GM19452 (cell line): ENCODE results near the gene PNMA6E.
"Not testable (repeated sequence)": the region's sequence is repeated elsewhere in the genome, so short reads cannot be mapped to it uniquely, and the experiment has no call there.

Experiments
- ATAC-seq: cut with Tn5 transposase; IDR thresholded peaks from one replicate; pipeline ENCODE4 v1.9.1; 2021; ENCODE audit not compliant: unreplicated experiment

The PNMA6E gene

GRCh38 chrX:153386097-153386496 is 15.1 kb downstream of the PNMA6E start:
- no peak for ATAC-seq

DNA sequence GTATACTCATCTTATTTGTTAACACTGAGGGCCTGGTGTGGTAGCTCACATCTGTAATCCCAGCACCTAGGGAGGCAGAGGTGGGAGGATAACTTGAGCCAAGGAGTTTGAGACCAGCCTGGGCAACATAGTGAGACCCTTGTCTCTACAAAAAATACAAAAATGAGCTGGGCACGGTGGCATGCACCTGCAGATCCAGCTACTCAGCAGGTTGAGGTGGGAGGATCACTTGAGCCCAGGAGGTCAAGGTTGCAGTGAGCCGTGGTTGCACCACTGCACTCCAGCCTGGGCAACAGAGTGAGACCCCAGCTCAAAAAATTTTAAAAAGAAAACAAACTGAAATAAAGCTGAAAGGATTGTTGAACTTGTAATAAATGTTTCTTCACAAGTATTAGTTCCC is 16.2 kb downstream of the PNMA6E start:
- ATAC-seq = not testable (repeated sequence)

GRCh38 chrX:153384390-153384789 is 16.8 kb downstream of the PNMA6E start:
- ATAC-seq = no peak

GRCh38 chrX:153382563-153383482 is 18.3 kb downstream of the PNMA6E start:
- no peak for ATAC-seq

DNA sequence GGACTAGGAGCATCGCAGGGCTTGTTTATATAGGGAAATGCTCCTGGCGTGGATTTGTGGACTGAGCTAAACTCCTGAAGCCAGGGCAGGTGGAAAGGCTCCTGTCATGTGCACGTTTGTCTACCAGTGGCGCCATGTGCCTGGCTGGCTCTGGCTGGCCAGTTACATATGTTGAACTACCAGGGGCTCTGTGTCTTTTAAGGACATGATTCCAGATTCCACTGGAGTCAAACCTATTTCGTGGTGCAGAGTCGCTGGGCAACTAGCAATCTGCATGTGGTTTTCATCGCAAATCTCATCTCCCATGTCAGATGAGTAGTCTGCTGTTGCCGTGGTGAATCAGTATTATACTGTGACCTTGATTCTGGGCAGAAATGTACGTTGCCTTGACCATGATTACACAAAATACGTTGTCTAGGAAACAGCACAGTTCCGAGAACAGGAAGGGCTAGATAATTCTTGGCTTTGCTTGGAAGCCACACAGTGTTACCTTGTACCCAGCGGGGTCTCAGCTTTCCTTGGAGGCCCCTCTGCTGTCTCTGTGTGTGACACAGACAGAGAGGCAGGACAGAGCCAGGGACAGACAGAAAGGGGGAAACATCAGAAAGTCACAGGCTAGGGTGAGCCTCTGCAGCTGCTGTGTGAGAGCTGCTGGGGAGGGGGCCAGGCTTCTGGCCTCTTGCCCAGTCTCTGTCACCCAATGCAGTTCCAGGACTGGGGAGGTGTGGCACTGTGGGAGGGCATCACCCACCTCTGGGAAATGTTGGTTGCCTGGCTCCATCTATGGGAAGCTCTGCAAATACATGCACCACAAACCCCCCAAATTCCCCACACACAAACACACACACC is 19.2 kb downstream of the PNMA6E start:
- ATAC-seq = no peak

GRCh38 chrX:153380691-153381090 is 20.5 kb downstream of the PNMA6E start:
- no peak for ATAC-seq

DNA sequence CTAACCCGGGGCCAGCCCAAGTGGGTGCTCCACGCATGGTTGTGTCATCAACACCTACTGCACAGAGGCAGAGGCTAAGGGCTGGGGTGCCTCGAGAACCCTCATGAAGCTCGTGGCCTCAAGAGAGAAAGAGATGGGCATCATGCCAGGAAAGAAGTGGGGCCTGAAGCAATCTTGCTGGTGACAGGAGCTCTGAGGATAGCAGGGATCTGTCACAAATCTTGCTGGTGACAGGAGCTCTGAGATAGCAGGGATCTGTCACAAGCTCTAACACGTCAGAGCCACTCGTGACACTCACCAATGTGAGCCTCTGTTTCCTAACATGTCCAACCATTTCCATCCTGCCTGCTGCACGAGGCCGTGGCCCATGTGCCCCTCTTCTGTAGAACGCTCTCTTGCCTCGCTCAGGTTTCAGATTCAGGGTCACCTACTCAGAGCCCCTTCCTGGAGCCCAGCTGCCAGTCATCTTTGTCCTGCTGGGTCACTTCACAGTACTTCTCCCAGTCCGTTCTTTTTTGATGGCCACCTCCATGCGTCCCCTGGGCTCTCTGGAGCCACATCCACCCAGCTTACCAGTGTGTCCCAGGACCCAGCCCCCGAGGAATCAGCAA is 21.1 kb downstream of the PNMA6E start:
- ATAC-seq = no peak

DNA sequence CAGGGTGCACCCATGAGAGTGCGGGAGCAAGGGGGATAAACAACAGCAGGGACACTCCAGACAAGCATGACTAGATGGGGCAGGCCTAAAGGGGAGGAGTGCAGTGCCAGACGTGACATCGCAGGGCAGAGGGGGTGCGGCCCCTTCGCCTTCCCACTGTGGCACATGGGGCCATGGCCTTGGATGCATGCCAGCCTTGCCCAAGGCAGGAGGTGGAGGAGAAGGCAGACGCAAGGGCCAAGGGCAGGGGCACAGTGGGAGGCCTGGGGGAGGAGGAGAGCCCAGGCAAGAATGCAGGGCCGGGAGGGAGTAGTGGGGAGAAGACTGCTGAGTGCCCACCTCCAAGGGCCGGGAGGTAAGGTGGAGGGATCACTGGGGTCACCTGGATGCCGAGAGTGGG is 21.6 kb downstream of the PNMA6E start:
- ATAC-seq = no peak

DNA sequence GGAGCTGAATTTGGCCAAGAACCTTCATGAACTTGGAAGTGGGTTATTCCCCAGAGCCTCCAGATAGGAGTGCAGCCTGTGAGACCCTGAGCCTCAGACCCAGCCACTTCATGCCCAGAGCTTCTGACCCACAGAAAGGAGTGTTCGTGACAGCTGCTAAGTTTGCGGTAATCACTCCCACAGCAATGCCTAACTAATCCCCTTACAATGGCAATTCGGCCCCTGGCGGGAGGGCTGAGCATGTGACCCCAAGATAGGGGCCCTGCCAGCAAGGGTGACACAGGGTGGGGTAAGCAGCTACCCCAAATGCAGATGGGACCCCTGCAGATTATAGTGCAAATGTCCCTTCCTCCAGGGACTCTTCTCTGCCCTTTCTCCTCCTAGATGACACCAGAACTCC is 22.5 kb downstream of the PNMA6E start:
- no peak for ATAC-seq

DNA sequence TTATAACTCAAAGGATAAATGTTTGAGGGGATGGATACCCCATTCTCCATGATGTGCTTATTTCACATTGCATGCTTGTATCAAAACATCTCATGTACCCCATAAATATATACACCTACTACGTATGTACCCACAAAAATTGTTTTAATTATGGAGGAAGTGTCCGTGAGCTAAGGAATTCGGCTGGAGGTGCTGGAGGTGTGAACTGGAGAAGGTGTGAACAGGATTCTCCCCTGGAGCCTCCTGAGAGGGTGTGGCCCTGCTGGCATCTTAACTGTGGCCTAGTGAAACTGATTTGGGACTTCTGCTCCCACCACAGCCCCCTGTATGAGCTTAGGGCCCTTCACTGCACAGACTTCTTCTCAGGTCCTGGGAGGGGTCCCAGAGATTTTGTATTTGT is 23.4 kb downstream of the PNMA6E start:
- ATAC-seq = no peak

DNA sequence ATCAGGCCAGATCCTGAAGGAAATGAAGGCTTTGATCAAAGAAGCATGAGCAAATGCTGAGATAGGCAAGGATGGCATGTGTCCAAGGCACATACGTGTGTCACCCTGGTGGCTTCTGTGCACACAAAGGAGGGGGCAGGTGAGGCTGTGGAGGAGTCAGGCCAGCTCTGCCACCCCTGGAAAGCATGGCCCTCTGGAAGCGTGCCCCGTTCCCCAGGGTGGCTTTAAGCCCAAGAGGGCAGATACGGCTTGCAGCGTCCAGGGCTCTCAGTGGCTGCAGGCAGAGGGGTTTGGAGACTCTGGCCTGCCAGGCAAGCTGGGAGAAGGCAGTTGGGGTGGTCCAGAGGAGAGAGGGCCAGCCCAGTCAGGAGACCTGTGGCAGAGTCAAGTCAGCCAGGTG is 25.6 kb downstream of the PNMA6E start:
- no peak for ATAC-seq

DNA sequence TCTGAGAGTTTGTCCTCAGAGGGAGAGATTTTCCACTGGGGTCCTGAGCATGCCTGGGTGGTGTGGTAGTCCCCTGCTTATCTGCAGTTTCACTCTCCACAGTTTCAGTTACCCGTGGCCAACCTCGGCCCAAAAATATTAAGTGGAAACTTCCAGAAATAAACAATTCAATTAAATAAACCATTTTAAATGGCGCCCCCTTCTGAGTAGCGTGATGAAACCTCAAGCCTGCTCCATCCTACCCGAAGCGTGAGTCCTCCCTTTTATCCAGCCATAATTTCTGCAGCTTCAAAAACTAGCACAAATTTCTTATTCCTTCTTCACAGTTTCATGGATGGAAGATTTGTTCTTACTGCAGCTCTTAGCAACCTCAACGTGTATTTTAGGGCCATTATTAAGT is 26.7 kb downstream of the PNMA6E start:
- no peak for ATAC-seq

DNA sequence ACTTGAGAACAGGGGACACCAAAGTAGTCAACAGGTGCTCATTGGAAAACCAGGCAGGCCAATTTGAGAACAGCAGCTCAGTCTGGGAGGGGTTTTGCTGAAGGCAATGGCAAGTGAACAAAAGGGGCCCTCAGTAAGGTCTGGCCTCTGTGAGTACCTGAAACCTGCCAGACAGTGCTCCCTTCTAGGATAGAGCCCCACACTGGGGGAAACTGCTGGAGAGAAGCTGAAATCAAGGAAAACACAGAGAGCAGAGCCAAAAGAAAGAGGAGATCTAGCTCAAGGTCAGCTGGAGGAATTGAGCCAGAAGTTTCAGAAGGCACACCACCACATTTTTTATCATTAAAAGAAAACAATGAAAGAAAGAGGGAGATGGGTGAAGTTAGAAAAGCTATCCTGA is 28.2 kb downstream of the PNMA6E start:
- no peak for ATAC-seq

DNA sequence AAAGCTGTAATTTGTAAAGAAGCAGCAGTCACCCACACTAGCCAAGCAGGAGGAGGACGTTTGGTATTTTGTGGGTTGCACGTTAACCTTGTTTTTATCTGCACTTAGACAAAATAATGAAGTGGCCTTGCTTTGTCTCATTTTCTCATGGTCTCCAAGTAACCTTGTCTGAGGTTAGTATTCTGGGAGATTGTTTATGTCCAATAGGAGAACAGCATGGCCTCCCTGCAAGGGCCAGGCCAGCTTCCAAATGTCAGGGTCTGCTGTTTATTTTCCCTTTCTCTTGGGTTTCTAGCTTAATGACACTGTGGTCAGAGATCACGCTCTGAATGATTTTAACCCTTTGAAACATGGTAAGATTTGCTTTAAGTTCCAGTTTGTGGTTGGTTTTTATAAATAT is 29.9 kb downstream of the PNMA6E start:
- ATAC-seq = no peak

DNA sequence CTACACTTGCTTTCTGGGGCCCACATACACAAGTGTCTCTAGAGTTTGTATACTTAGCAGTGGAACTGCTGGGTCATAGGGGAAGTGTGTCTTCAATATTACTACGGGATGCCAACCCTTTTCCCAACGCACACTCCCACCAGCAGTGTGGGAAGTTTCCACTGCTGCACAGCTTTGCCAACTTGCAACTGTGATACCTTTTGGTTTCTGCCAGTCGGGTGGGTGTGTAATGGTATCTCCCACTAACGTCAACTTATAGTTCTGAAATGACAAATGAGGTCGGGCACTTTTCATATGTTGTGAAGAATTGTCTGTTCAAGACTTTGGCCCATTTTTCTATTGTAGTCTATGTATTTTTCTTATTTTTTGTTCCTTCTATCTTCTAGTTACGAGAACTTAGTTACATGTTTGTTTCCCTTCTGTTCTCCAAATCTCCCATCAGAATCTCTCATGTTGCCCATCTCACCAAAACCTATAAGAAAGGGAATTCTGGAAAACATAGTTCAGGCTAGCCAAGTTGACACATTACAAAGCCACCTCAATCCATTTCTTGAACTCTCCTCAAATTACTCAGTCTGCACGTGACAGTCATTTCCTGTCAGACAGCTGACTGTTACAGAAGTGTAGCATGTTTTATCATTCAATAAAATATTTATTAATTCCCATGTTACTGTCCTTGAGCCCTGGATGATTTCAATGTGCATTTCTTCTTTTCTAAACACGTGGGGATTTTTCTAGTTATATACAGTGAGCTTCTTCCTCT is 30.7 kb downstream of the PNMA6E start:
- ATAC-seq = no peak

DNA sequence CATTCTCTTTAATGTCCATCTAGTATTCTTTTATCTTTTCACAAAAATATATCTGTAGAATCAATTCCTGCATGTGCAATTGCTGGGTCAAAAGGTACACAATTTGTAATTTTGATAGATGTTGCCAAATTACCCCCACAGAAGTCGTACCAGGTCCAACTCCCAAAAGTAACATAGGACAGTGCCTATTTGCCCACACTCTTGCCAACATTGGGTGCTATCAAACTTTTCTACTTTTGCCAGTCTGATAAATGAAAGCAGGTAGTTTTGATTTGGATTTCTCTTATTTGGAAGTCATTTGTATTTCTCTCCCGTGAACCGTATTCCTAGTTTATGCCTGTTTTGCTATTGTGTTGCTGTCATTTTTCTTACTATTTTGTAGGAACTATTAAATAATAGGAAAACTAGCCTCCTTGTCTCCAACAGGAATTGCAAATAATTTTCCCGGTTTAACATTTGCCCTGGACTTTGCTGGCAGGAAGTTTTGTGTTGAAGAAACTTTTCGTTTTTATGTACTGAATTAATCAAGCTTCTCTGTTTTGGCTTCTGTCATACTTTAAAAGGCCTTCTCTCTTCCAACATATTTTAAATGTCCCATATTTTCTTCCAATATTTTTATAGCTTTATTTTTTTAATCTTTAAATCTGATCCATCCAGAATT is 34.1 kb downstream of the PNMA6E start:
- ATAC-seq = no peak

DNA sequence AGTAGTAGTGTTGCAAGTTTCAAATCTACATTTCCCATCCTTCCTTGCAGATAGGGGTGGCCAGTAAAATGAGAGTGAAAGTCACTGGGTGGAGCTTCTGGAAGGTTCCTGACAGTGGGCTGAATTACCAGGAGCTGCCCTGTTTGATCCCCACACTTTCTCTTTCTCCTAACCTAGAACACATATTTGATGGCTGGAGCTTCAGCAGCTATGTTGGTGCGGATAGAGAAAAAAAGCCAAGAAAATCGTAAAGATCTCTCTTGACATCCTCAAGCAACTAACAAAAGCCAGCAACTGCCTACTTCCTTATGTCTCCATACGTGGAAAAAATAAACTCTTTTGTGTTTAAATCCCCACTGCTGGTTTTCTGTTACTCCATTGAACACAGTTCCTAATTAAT is 35.0 kb downstream of the PNMA6E start:
- ATAC-seq = no peak

DNA sequence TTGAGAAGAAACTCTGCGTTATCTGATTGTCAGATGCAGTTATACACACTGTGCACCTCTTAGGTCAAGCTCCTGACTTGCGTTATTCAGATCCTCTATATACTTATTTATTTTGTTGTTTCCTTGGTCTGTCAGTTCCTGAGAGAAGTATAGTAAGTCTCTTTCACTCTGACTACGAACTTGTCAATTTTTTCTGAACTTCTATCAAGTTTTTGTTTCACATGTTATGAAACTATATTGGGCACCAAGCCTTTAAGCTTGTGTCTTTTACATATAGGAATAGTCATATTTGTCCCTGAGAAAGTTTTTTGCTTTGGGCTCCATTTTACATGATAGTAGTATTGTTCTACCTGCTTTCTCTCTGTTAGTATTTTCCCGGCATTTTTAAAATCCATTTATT is 35.5 kb downstream of the PNMA6E start:
- no peak for ATAC-seq

GRCh38 chrX:153361781-153362397 is 39.3 kb downstream of the PNMA6E start:
- ATAC-seq = no peak

DNA sequence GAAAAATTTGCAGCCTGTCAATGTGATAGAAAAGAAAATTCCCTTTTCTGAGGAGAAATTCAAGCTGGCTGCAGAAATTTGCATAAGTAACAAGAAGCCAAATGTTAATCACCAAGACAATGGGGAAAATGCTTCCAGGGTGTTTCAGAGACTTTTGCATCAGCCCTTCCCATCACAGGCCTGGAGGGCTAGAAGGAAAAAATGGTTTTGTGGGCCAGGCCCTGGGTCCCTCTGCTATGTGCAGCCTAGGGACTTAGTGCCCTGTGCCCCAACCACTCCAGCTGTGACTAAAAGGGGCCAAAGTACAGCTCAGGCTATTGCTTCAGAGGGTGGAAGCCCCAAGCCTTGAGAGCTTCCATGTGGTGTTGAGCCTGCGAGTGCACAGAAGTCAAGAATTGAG is 43.3 kb downstream of the PNMA6E start:
- no peak for ATAC-seq
